SW 1271 (cell line): ENCODE results near the gene DSG1.
"Not testable (repeated sequence)": the region's sequence is repeated elsewhere in the genome, so short reads cannot be mapped to it uniquely, and the experiment has no call there.

Experiments used
- DNase-seq, 2 experiments: peaks; one replicate each; lab custom pipeline; 2025; lab: John Stamatoyannopoulos, UW

DSG1 gene

GRCh38 chr18:31317860-31318259 lies at the start of gene DSG1:
Gene DSG1, plus strand, starts transcription at chr18:31318160. Its CDS starts 141 bp downstream, at chr18:31318301.
- DNase-seq = no peak

GRCh38 chr18:31268985-31269406 lies 49.0 kb upstream of the DSG1 start:
- no peak for DNase-seq

GRCh38 chr18:31269566-31269965 lies 48.4 kb upstream of the DSG1 start:
- no peak for DNase-seq

GRCh38 chr18:31270578-31270977 lies 47.4 kb upstream of the DSG1 start:
- DNase-seq = no peak

GRCh38 chr18:31273812-31274527 lies 44.0 kb upstream of the DSG1 start:
- no peak for DNase-seq

- no peak for DNase-seq
These were observed 43.0 kb upstream of the DSG1 start for GRCh38 chr18:31274931-31275330.

- DNase-seq = no peak
These were observed 42.1 kb upstream of the DSG1 start for GRCh38 chr18:31275722-31276463.

- no peak for DNase-seq
These were observed 39.3 kb upstream of the DSG1 start for GRCh38 chr18:31278609-31279071.

- no peak for DNase-seq
These were observed 37.5 kb upstream of the DSG1 start for GRCh38 chr18:31280502-31280901.

- no peak for DNase-seq
These were observed 36.5 kb upstream of the DSG1 start for GRCh38 chr18:31281437-31281836.

- not testable (repeated sequence) for DNase-seq
These were observed 28.5 kb upstream of the DSG1 start for GRCh38 chr18:31289446-31289845.

- DNase-seq = no peak
These were observed 26.3 kb upstream of the DSG1 start for GRCh38 chr18:31291688-31292087.

- no peak for DNase-seq
These were observed 23.7 kb upstream of the DSG1 start for GRCh38 chr18:31294199-31294747.

GRCh38 chr18:31297248-31297647 lies 20.7 kb upstream of the DSG1 start:
- DNase-seq = no peak

GRCh38 chr18:31301201-31301655 lies 16.7 kb upstream of the DSG1 start:
- no peak for DNase-seq

- peak in 1 of 2 experiments; percentile 5 for DNase-seq
These were observed 15.0 kb upstream of the DSG1 start for GRCh38 chr18:31302991-31303390.

GRCh38 chr18:31303771-31304170 lies 14.2 kb upstream of the DSG1 start:
- DNase-seq = peak in 1 of 2 experiments; percentile 20

GRCh38 chr18:31309115-31309514 lies 8.8 kb upstream of the DSG1 start:
- no peak for DNase-seq

GRCh38 chr18:31316974-31317373 lies 986 bp upstream of the DSG1 start:
- DNase-seq = no peak

- no peak for DNase-seq
These were observed 3.8 kb downstream of the DSG1 start for GRCh38 chr18:31321719-31322118.

- no peak for DNase-seq
These were observed 7.1 kb downstream of the DSG1 start for GRCh38 chr18:31325051-31325450.

GRCh38 chr18:31329787-31330438 lies 12.0 kb downstream of the DSG1 start:
- DNase-seq = no peak
